ENCODE data around the gene SLC35A3.
"Not testable (repeated sequence)": the region's sequence is repeated elsewhere in the genome, so short reads cannot be mapped to it uniquely, and the experiment has no call there.

GRCh38 chr1:99972066-99972465 is 2.3 kb downstream of the SLC35A3 start:
- TF ChIP-seq CTCF (conservative IDR thresholded peaks at IDR 0.05; ENCODE audit: low read length); EZH2phosphoT487 (IDR thresholded peaks at IDR 0.05; ENCODE audit: borderline replicate concordance): not testable (repeated sequence)
